ENCODE measurements around the gene KDM3B.
"Not testable (repeated sequence)": the region's sequence is repeated elsewhere in the genome, so short reads cannot be mapped to it uniquely, and the experiment has no call there.

Gene KDM3B, protein sequence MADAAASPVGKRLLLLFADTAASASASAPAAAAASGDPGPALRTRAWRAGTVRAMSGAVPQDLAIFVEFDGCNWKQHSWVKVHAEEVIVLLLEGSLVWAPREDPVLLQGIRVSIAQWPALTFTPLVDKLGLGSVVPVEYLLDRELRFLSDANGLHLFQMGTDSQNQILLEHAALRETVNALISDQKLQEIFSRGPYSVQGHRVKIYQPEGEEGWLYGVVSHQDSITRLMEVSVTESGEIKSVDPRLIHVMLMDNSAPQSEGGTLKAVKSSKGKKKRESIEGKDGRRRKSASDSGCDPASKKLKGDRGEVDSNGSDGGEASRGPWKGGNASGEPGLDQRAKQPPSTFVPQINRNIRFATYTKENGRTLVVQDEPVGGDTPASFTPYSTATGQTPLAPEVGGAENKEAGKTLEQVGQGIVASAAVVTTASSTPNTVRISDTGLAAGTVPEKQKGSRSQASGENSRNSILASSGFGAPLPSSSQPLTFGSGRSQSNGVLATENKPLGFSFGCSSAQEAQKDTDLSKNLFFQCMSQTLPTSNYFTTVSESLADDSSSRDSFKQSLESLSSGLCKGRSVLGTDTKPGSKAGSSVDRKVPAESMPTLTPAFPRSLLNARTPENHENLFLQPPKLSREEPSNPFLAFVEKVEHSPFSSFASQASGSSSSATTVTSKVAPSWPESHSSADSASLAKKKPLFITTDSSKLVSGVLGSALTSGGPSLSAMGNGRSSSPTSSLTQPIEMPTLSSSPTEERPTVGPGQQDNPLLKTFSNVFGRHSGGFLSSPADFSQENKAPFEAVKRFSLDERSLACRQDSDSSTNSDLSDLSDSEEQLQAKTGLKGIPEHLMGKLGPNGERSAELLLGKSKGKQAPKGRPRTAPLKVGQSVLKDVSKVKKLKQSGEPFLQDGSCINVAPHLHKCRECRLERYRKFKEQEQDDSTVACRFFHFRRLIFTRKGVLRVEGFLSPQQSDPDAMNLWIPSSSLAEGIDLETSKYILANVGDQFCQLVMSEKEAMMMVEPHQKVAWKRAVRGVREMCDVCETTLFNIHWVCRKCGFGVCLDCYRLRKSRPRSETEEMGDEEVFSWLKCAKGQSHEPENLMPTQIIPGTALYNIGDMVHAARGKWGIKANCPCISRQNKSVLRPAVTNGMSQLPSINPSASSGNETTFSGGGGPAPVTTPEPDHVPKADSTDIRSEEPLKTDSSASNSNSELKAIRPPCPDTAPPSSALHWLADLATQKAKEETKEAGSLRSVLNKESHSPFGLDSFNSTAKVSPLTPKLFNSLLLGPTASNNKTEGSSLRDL (N-terminal part only)

DNA sequence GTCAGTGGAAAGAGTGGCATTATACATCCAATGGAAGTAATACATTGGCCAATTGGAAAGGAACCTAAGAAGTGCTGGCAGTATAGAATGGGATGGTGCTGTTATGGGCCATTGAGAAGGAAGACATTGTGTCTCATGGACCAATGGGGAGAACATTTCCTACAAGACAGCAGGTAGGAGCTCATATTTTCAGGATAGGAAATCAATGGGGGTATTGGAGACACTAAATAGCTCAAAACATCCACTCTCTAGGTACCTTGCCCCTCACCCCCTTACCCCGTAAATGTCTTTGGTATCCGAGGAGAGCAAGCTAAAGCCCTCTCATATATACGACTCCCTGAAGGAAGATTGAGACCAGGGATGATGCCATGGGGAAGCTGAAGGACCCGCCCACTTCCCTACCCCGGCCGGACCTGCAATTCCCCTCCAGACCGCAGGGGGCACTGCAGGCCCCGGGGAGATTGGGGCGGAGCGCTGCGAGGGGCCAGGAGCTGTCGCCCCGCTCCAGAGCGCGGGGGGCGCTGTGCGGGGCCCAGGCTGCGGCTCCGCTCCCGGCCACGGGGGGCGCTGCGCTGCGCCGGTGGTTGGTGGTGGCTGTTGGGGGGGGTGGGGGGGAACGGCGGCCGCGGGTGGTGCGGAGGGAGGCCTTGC is at the start of gene KDM3B:
TSS of gene KDM3B (plus strand) at position 615 of the 651 bp plus-strand sequence. CDS start 111 bp downstream, outside the sequence.
- DNase-seq (ENCODE audit: low read depth), result peak; percentile 91
- TF ChIP-seq, protein P1, sequence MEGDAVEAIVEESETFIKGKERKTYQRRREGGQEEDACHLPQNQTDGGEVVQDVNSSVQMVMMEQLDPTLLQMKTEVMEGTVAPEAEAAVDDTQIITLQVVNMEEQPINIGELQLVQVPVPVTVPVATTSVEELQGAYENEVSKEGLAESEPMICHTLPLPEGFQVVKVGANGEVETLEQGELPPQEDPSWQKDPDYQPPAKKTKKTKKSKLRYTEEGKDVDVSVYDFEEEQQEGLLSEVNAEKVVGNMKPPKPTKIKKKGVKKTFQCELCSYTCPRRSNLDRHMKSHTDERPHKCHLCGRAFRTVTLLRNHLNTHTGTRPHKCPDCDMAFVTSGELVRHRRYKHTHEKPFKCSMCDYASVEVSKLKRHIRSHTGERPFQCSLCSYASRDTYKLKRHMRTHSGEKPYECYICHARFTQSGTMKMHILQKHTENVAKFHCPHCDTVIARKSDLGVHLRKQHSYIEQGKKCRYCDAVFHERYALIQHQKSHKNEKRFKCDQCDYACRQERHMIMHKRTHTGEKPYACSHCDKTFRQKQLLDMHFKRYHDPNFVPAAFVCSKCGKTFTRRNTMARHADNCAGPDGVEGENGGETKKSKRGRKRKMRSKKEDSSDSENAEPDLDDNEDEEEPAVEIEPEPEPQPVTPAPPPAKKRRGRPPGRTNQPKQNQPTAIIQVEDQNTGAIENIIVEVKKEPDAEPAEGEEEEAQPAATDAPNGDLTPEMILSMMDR (IDR thresholded peaks at IDR 0.05; ENCODE audit: low read depth, low read length), result peak; percentile 94
- TF ChIP-seq MYC (IDR thresholded peaks at IDR 0.05; ENCODE audit: low read depth, low read length) (no peak), POLR2A (IDR thresholded peaks at IDR 0.05; ENCODE audit: extremely low read depth, insufficient read length) (peak; percentile 32)
- TF ChIP-seq, protein P2, sequence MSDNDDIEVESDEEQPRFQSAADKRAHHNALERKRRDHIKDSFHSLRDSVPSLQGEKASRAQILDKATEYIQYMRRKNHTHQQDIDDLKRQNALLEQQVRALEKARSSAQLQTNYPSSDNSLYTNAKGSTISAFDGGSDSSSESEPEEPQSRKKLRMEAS (IDR thresholded peaks at IDR 0.05; ENCODE audit: low read depth, low read length), result no peak
- peak within 1 kb of the TSS; percentile 82 for H3K4me3 ChIP-seq (ENCODE audit: low read depth, low read length)

DNA sequence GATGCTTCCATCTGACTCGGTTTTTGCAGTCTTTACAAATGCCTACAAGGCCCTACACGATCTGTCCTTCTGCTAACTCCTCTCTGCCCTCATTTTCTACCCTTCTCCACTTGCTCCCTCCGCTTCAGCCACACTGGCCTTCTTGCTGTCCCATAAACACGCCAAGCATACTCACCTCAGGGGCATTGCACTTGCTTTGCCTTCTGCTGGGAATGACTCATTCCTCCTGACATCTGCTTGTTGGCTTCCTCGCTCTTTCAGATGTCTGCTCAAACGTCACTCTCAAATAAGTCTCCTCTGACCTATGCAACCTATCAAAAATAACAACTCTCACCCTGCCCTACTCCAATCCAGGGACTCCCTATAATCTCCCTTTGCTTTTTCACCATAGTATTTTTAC is 49.1 kb upstream of the KDM3B start:
- DNase-seq (ENCODE audit: low read depth), result peak; percentile 14
- H3K4me3 ChIP-seq (ENCODE audit: low read depth, low read length), result no peak overlapping the region
- TF ChIP-seq, protein P1 (IDR thresholded peaks at IDR 0.05; ENCODE audit: low read depth, low read length), result no peak
- TF ChIP-seq, protein P2 (IDR thresholded peaks at IDR 0.05; ENCODE audit: low read depth, low read length), result no peak
- TF ChIP-seq MYC (IDR thresholded peaks at IDR 0.05; ENCODE audit: low read depth, low read length) (no peak), POLR2A (IDR thresholded peaks at IDR 0.05; ENCODE audit: extremely low read depth, insufficient read length) (no peak)

DNA sequence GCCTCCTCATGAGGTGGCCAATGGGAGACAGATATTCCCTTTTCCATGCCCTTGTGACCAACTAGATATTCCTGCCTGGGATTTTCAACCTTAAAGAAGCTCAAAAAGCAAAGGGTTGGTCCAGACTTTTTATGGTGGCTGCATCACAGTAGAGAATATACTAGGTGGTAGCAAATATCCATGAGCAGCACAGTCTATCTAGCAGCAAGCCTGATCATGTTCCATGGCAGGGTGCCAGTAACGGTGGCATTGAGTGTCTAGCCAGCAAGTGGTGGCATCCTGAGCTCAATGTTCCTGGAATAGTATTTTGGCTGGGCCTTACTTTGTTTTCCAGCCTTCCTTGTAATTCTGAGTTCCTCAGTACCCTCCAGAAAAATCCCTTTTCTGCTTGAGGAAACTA is 46.7 kb upstream of the KDM3B start:
- no peak overlapping the region for H3K4me3 ChIP-seq (ENCODE audit: low read depth, low read length)
- TF ChIP-seq, protein P1 (IDR thresholded peaks at IDR 0.05; ENCODE audit: low read depth, low read length), result no peak
- no peak for DNase-seq (ENCODE audit: low read depth)

DNA sequence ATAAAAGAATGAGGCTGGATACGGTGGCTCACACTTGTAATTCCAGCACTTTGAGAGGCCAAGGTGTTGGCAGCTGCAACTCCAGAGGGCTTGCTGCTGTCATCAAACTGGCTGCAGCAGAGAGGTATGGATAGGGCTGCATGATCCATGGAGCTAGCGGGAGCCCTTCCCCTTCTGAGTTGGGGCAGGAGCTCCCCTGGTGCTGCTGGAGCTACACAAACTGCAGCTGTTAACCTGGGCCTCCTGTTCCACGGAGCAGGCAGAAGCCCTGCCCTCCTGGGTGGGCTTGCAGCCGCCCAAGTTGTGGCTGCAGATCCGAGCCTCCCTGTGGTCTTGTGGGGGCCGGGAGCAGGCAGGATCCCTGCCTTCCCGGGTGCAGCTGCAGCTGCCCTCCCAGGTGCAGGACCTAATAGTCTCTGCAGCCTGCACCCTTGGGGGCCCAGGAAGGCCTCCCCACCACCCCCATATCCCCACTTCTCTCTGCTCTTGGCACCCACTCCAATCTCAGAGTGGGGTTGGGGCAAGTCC is 36.7 kb upstream of the KDM3B start:
- H3K4me3 ChIP-seq (ENCODE audit: low read depth, low read length), result no peak overlapping the region
- DNase-seq (ENCODE audit: low read depth), result no peak
- TF ChIP-seq, protein P1 (IDR thresholded peaks at IDR 0.05; ENCODE audit: low read depth, low read length), result no peak
- TF ChIP-seq MYC (IDR thresholded peaks at IDR 0.05; ENCODE audit: low read depth, low read length) (no peak), POLR2A (IDR thresholded peaks at IDR 0.05; ENCODE audit: extremely low read depth, insufficient read length) (no peak)
- TF ChIP-seq, protein P2 (IDR thresholded peaks at IDR 0.05; ENCODE audit: low read depth, low read length), result no peak

DNA sequence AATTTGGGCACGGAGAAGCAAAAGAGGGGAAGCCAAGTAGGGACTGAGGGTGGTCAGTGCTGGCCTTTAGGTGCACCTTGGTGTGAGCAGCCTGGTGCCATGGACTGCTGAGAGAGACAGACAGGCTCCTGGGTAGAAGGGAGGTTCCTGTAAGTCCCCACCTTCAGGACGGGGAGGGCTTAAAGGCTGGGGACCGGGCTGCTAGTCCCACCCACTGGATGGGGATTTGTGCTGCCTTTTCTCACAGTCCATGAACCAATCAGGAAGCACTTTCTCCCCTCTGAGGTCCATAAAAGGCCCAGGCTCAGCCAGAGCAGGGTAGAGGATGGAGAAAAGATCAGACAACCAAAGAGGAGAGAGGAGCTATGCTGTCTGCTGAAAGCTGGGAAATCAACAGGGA is 36.1 kb upstream of the KDM3B start:
- TF ChIP-seq, protein P1 (IDR thresholded peaks at IDR 0.05; ENCODE audit: low read depth, low read length), result no peak
- TF ChIP-seq, protein P2 (IDR thresholded peaks at IDR 0.05; ENCODE audit: low read depth, low read length), result no peak
- TF ChIP-seq POLR2A (IDR thresholded peaks at IDR 0.05; ENCODE audit: extremely low read depth, insufficient read length) (no peak), MYC (IDR thresholded peaks at IDR 0.05; ENCODE audit: low read depth, low read length) (no peak)
- H3K4me3 ChIP-seq (ENCODE audit: low read depth, low read length), result no peak overlapping the region
- DNase-seq (ENCODE audit: low read depth), result no peak

DNA sequence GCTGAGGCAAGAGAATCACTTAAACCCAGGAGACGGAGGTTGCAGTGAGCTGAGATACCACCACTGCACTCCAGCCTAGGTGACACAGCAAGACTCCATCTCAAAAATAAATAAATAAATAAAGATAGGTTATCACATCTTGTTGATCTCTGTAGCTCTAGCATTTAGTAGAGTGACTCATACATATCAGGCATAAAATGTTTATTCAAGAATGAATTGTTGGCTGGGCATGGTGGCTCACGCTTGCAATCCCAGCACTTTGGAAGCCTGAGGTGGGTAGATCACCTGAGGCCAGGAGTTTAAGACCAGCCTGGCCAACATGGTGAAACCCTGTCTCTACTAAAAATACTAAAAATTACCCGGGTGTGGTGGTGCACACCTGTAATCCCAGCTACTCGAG is 34.3 kb upstream of the KDM3B start:
- DNase-seq (ENCODE audit: low read depth); H3K4me3 ChIP-seq (ENCODE audit: low read depth, low read length): not testable (repeated sequence)

Measured in NB4 (cell line).